ENCODE measurements around the gene CACNB3. TPM values are rescaled to one million over a fixed set of nuclear protein-coding genes. Genes with fewer than 3 reads are reported as not detected.
A peak's percentile ranks its signal among the peaks of the same experiment; 100 is the strongest.

The CACNB3 gene
- total and polyA plus RNA-seq, 2 donors (not counting 1 experiment from before 2014, with no cell fraction given) = 1.6 to 4.0 TPM

- DNase-seq = peak; percentile 95
- Mint-ChIP-seq H3K27me3 (no peaks in the 10 kb centered on the region), H3K9me3 (ENCODE audit: insufficient read depth) (no peaks in the 10 kb centered on the region), H3K27ac (peak within 1 kb of the TSS; percentile 98), H3K4me1 (peaks cover 36% of the 10 kb centered on the region), H3K4me3 (peak within 1 kb of the TSS; percentile 97)
- Histone ChIP-seq H3K4me1 (ENCODE audit: control insufficient read depth in 2 of 2, insufficient read depth in 2 of 2, low read length in 2 of 2) (peaks cover 14 to 25% of the 10 kb centered on the region in 2 donors), H3K9ac (ENCODE audit: low read length) (peak within 1 kb of the TSS; percentile 83), H3K27ac (ENCODE audit: low read length in 2 of 2) (peak within 1 kb of the TSS; percentile 87 to 90), H3K36me3 (replicated peaks in 1 of 2; ENCODE audit: control extremely low read depth in 1 of 2, control insufficient read depth in 1 of 2, extremely low read depth in 1 of 2, insufficient read depth in 2 of 2, low read length in 1 of 2) (peaks cover 0 to 6% of the 10 kb centered on the region in 2 experiments), H3K79me2 (ENCODE audit: control insufficient read depth, insufficient read depth, low read length) (peaks cover 58% of the 10 kb centered on the region), H3K27me3 (replicated peaks in 1 of 4; ENCODE audit: control extremely low read depth in 1 of 4, control insufficient read depth in 3 of 4, insufficient read depth in 4 of 4, low read length in 3 of 4) (no peaks in the 10 kb centered on the region), H3K4me3 (ENCODE audit: control extremely low read depth in 1 of 5, extremely low read depth in 1 of 5, insufficient read depth in 1 of 5, low read depth in 2 of 5, low read length in 4 of 5) (peak within 1 kb of the TSS; percentile 76 to 97 (median 93)), H4K20me1 (ENCODE audit: control insufficient read depth, insufficient read depth, low read length, poor library complexity, severe bottlenecking) (peaks cover 28% of the 10 kb centered on the region), H3K4me2 (replicated peaks; ENCODE audit: low read depth, low read length, poor library complexity, severe bottlenecking) (peak within 1 kb of the TSS; percentile 68), H2AFZ (ENCODE audit: insufficient read depth, low read depth, low read length, poor library complexity, severe bottlenecking) (peak within 1 kb of the TSS; percentile 71), H3K9me3 (ENCODE audit: control extremely low read depth in 1 of 3, control insufficient read depth in 2 of 3, insufficient read depth in 1 of 3, low read length in 2 of 3) (no peaks in the 10 kb centered on the region)
- under 1% methylated on average over 45 of the region's 53 CpGs for WGBS (ENCODE audit: insufficient coverage)
- ChIA-PET POLR2A (interaction anchor here (0.6 to 3.9 kb wide), 7 partner anchors 9 to 126 kb away, joined by 3 to 37 read pairs (median 5); partner anchors contain the start of genes FKBP11 and RND1), CTCF (interaction anchor here (0.6 to 13.1 kb wide), 29 partner anchors 8 to 383 kb away, joined by 3 to 303 read pairs (median 10); partner anchors contain the start of genes ARF3, FKBP11, RND1 and WNT1)
- TF ChIP-seq CTCF (IDR thresholded peaks at IDR 0.05) (no peak), EZH2 (IDR thresholded peaks at IDR 0.05; ENCODE audit: borderline replicate concordance, insufficient read depth, low read depth, low read length, poor library complexity, severe bottlenecking) (no peak)
- intact Hi-C loops (cut with micrococcal nuclease) = loop anchor here (1.0 to 5.0 kb wide), 8 partner anchors 38 to 471 kb away; partner anchors contain the start of genes ARF3, CCNT1, DDN and FKBP11
- ATAC-seq (ENCODE audit: low read depth) = peak; percentile 97
Measured at GRCh38 chr12:48851883-48852733, 33.8 kb downstream of the CACNB3 start, which contains the start of gene DDX23. TSS of gene DDX23 (minus strand) at chr12:48852163. CDS start at chr12:48845782, 6,381 bp downstream.
